ENCODE results near the gene MINDY4. TPM values are rescaled to one million over a fixed set of nuclear protein-coding genes. Genes with fewer than 3 reads are reported as not detected.
A peak's percentile ranks its signal among the peaks of the same experiment; 100 is the strongest.

The MINDY4 gene
- total RNA-seq, 3 donors from 2014 or later = 4.0 to 9.1 (median 4.7) TPM

- Histone ChIP-seq H3K4me1 (ENCODE audit: low read depth) (peaks cover 4% of the 10 kb centered on the region), H3K4me3 (no peak overlapping the region), H3K36me3 (ENCODE audit: low read depth) (no peaks in the 10 kb centered on the region), H3K9me3 (no peaks in the 10 kb centered on the region)
- ATAC-seq (no peak), DNase-seq (peak in 2 of 3 donors; percentile 2 to 17)
- intact Hi-C loops (cut with DNase I, micrococcal nuclease) = no loop called here
- TF ChIP-seq, protein P1, sequence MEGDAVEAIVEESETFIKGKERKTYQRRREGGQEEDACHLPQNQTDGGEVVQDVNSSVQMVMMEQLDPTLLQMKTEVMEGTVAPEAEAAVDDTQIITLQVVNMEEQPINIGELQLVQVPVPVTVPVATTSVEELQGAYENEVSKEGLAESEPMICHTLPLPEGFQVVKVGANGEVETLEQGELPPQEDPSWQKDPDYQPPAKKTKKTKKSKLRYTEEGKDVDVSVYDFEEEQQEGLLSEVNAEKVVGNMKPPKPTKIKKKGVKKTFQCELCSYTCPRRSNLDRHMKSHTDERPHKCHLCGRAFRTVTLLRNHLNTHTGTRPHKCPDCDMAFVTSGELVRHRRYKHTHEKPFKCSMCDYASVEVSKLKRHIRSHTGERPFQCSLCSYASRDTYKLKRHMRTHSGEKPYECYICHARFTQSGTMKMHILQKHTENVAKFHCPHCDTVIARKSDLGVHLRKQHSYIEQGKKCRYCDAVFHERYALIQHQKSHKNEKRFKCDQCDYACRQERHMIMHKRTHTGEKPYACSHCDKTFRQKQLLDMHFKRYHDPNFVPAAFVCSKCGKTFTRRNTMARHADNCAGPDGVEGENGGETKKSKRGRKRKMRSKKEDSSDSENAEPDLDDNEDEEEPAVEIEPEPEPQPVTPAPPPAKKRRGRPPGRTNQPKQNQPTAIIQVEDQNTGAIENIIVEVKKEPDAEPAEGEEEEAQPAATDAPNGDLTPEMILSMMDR (IDR thresholded peaks at IDR 0.05) = no peak
Observed at GRCh38 chr7:30923774-30924413, 152.7 kb downstream of the MINDY4 start.

DNA sequence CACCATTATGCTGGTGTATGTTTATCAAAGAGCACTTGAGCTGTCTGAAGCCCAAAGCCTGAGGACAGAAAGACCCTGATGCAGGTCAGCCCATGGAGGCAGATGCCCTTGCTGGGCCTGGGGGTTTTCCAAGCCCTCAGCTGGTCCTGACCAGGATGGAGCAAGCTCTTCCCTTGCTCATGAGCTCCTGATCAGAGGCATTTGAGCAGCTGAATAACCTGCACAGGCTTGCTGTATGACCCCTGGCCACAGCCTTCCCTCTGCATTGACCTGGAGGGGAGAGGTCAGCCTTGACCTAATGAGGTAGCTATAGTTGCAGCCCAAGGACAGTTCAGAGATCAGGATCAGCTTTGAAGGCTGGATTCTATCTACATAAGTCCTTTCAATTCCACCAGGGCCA is 153.4 kb downstream of the MINDY4 start:
- intact Hi-C loops (cut with DNase I, micrococcal nuclease) = no loop called here
- no peak for ATAC-seq
- no peak overlapping the region for H3K4me3 ChIP-seq
- DNase-seq = peak in 1 of 3 donors; percentile 8
- TF ChIP-seq, protein P1 (IDR thresholded peaks at IDR 0.05) = no peak
- H3K4me1 ChIP-seq (ENCODE audit: low read depth) = peaks cover 1% of the 10 kb centered on the region
- H3K9me3 ChIP-seq = no peaks in the 10 kb centered on the region
- H3K36me3 ChIP-seq (ENCODE audit: low read depth) = no peaks in the 10 kb centered on the region

GRCh38 chr7:30925117-30925516 is 153.9 kb downstream of the MINDY4 start:
- TF ChIP-seq, protein P1 (IDR thresholded peaks at IDR 0.05) = no peak
- no peaks in the 10 kb centered on the region for H3K4me1 ChIP-seq (ENCODE audit: low read depth)
- intact Hi-C loops (cut with DNase I, micrococcal nuclease) = no loop called here
- H3K36me3 ChIP-seq (ENCODE audit: low read depth) = no peaks in the 10 kb centered on the region
- no peak for ATAC-seq
- no peak overlapping the region for H3K4me3 ChIP-seq
- H3K9me3 ChIP-seq = no peaks in the 10 kb centered on the region
- peak in 2 of 3 donors; percentile 0 to 13 for DNase-seq

DNA sequence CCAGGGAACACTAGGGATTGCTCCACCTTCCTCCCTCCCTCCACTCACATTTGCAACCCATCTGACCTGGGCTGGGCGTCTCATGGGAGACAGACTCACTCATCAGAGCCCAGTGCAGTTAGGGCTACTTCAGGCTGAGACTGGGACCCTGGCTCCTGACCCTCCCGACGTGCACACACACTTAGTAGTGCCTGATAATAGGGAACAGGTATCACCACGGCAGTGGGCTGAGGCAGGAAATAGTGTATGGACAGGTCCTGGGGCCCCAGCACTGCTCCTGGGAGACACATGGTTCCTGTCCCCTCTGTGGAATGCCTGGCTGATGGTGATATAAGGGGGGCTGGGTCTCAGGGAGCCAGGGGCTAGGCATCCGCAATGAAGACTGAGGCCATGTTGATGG is 154.7 kb downstream of the MINDY4 start:
- H3K9me3 ChIP-seq = no peaks in the 10 kb centered on the region
- no peak for ATAC-seq
- no peaks in the 10 kb centered on the region for H3K4me1 ChIP-seq (ENCODE audit: low read depth)
- no peaks in the 10 kb centered on the region for H3K36me3 ChIP-seq (ENCODE audit: low read depth)
- TF ChIP-seq, protein P1 (IDR thresholded peaks at IDR 0.05) = no peak
- peak in 1 of 3 donors; percentile 1 for DNase-seq
- intact Hi-C loops (cut with DNase I, micrococcal nuclease) = no loop called here
- H3K4me3 ChIP-seq = no peak overlapping the region

DNA sequence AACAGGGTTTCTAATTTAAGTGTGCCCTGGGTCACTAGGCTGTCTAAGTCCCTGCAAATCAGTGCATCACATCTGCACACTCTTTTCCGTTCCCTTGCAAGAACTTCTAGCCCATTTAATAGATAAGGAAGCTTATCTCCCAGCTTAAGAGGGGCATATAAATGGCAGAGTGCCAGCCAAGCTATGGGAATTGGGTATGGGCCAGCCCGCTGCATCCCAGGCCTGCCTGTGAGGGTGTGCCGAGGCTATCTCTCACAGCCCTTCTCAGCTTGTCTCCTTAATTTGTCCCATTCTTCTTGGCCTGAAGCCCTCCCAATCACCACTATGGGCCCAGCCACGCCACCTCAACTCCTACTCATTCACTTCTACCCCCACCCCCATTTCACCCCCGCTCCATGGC is 155.1 kb downstream of the MINDY4 start:
- peak in 2 of 3 donors; percentile 2 to 7 for DNase-seq
- no peaks in the 10 kb centered on the region for H3K36me3 ChIP-seq (ENCODE audit: low read depth)
- H3K4me1 ChIP-seq (ENCODE audit: low read depth) = no peaks in the 10 kb centered on the region
- intact Hi-C loops (cut with DNase I, micrococcal nuclease) = no loop called here
- no peak for ATAC-seq
- H3K9me3 ChIP-seq = no peaks in the 10 kb centered on the region
- H3K4me3 ChIP-seq = no peak overlapping the region
- TF ChIP-seq, protein P1 (IDR thresholded peaks at IDR 0.05) = no peak
